Lower leg skin (tissue), 4 donors: ENCODE results near the gene STAT3. TPM values are rescaled to one million over a fixed set of nuclear protein-coding genes. Genes with fewer than 3 reads are reported as not detected.
"Not testable (repeated sequence)": the region's sequence is repeated elsewhere in the genome, so short reads cannot be mapped to it uniquely, and the experiment has no call there.

Source experiments
- DNase-seq, 2 donors: peaks; one replicate each; pipeline ENCODE4 v3.0.0-alpha.2; 2019; ENCODE audit warnings: low spot score in 2 of 2
- H3K4me3 ChIP-seq: fragments of 200-600 bp; sonication (generic); 2 replicates; pipeline ENCODE4 v1.5.1; 2017; ENCODE audit warnings: mild to moderate bottlenecking, low read depth; ENCODE audit not compliant: poor library complexity, severe bottlenecking
- POLR2A ChIP-seq, 2 donors: fragments of 450-650 bp; IDR thresholded peaks; one replicate each; pipeline ENCODE4 v1.6.1; 2016 to 2017; ENCODE audit warnings: antibody characterized with exemption in 2 of 2, mild to moderate bottlenecking in 1 of 2, moderate library complexity in 1 of 2
- WGBS, 2 donors: methylation state at CpG; one replicate each; pipeline ENCODE4 v1.1.5; 2018; 5-methylcytosine and 5-hydroxymethylcytosine counted together
- intact Hi-C: fragments of 100-400 bp; cut with DNase I; formaldehyde crosslinking; loops from one replicate; pipeline ENCODE4 v1.15.0; 2023; ENCODE audit warnings: low total_unique reads
- total RNA-seq, 4 donors: library from RNA; depleted of rRNA; stranded (reverse); fragments of >200 nt; gene quantifications; one replicate each; pipeline ENCODE4 v1.1.0, GENCODE V29; 2016
- TF ChIP-seq, protein P1 (sequence below), 3 donors: fragments of 450-650 bp; IDR thresholded peaks; one replicate each; pipeline ENCODE4 v1.5.1; 2016; ENCODE audit warnings: antibody characterized with exemption in 3 of 3, mild to moderate bottlenecking in 3 of 3, moderate library complexity in 2 of 3

STAT3 gene
- total RNA-seq, 4 donors from 2014 or later: 109 to 149 (median 124) TPM

- WGBS, 2 donors: 46 to 58% methylated on average over 10 of the region's 10 CpGs
- H3K4me3 ChIP-seq: no peak overlapping the region
- intact Hi-C loops: loop anchor here (5.0 kb wide), 1 partner anchor 954 kb away; no protein-coding TSS in a partner anchor
- DNase-seq: peak in 1 of 2 donors; percentile 74
- TF ChIP-seq POLR2A (IDR thresholded peaks at IDR 0.05): no peak
- TF ChIP-seq, protein P1, sequence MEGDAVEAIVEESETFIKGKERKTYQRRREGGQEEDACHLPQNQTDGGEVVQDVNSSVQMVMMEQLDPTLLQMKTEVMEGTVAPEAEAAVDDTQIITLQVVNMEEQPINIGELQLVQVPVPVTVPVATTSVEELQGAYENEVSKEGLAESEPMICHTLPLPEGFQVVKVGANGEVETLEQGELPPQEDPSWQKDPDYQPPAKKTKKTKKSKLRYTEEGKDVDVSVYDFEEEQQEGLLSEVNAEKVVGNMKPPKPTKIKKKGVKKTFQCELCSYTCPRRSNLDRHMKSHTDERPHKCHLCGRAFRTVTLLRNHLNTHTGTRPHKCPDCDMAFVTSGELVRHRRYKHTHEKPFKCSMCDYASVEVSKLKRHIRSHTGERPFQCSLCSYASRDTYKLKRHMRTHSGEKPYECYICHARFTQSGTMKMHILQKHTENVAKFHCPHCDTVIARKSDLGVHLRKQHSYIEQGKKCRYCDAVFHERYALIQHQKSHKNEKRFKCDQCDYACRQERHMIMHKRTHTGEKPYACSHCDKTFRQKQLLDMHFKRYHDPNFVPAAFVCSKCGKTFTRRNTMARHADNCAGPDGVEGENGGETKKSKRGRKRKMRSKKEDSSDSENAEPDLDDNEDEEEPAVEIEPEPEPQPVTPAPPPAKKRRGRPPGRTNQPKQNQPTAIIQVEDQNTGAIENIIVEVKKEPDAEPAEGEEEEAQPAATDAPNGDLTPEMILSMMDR (IDR thresholded peaks at IDR 0.05): no peak
Measured at GRCh38 chr17:42378359-42378958, 9.8 kb downstream of the STAT3 start.

GRCh38 chr17:42373896-42374295, 14.3 kb downstream of the STAT3 start:
- DNase-seq: no peak
- intact Hi-C loops: no loop called here
- no peak overlapping the region for H3K4me3 ChIP-seq
- 86 to 91% methylated on average over 1 of the region's 1 CpG for WGBS, 2 donors
- TF ChIP-seq POLR2A (IDR thresholded peaks at IDR 0.05): no peak
- TF ChIP-seq, protein P1 (IDR thresholded peaks at IDR 0.05): no peak

DNA sequence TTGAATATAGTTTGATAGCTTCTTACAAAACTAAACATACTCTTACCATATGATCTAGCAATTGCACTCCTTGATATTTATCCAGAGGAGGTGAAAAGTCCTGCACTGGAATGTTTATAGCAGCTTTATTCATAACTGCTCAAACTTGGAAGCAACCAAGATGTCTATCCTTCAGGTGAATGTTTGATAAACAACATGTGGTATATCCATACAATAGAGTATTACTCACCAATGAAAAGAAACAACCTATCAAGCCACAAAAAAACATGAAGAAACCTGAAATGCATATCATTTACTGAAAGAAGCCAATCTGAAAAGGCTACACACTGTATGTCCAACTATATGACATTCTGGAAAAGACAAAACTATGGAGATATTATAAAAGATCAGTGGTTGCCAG, 16.1 kb downstream of the STAT3 start:
- intact Hi-C loops: no loop called here

GRCh38 chr17:42368797-42369561, 19.3 kb downstream of the STAT3 start:
- intact Hi-C loops, H3K4me3 ChIP-seq, DNase-seq: not testable (repeated sequence)
- WGBS, 2 donors: 74 to 78% methylated on average over 12 of the region's 12 CpGs

More for the DNA sequence above, 16.1 kb downstream of the STAT3 start:
- no peak for DNase-seq
- TF ChIP-seq, protein P1 (IDR thresholded peaks at IDR 0.05): no peak
- TF ChIP-seq POLR2A (IDR thresholded peaks at IDR 0.05): no peak
- no peak overlapping the region for H3K4me3 ChIP-seq

DNA sequence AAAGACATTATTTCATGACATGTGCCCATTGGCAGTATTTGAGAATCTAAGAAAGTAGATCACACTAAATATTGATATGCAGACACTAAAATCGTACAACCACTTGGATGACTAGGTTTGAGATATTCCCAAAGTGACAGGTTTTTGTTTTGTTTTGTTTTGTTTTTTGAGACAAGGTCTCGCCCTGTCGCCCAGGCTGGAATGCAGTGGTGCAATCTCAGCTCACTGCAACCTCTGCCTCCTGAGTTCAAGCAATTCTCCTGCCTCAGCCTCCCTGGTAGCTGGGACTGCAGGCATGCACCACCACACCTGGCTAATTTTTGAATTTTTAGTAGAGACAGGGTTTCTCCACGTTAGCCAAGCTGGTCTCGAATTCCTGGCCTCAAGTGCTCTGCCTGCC, 19.9 kb downstream of the STAT3 start:
- 75 to 78% methylated on average over 5 of the region's 5 CpGs for WGBS, 2 donors
- H3K4me3 ChIP-seq, intact Hi-C loops, DNase-seq: not testable (repeated sequence)

GRCh38 chr17:42366176-42367023, 21.8 kb downstream of the STAT3 start:
- intact Hi-C loops, DNase-seq, H3K4me3 ChIP-seq: not testable (repeated sequence)
- 84 to 85% methylated on average over 13 of the region's 13 CpGs for WGBS, 2 donors

DNA sequence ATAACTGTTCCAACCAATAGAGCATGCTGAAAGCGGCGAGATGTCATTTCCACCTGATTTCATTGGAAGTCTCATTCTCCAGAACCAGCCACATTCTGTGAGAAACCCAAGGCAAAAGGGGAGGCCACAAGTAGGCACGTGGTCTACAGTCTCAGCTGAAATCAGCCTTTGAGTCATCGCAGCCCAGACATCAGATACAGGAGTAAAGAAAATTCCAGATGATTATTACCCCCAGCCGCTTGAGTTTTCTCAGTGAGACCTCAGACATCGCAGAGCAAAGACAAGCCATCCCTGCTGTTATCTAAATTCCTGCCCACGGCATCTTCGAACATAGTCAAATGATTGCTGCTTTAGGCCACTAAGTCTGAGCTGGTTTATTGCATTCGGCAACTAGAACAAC, 23.1 kb downstream of the STAT3 start:
- WGBS, 2 donors: 74 to 75% methylated on average over 9 of the region's 9 CpGs
- TF ChIP-seq POLR2A (IDR thresholded peaks at IDR 0.05): no peak
- TF ChIP-seq, protein P1 (IDR thresholded peaks at IDR 0.05): no peak
- intact Hi-C loops: no loop called here
- H3K4me3 ChIP-seq: no peak overlapping the region
- DNase-seq: no peak
